Adipocyte (in vitro differentiated cells): Measurements from ENCODE around the gene CDC25A.

ENCODE experiments used
- DNase-seq: peaks from one replicate; pipeline ENCODE4 v3.0.0-alpha.2; 2015; ENCODE audit warnings: low read depth
- H3K27me3 ChIP-seq: replicated peaks from 2 replicates; pipeline ENCODE4 v1.7.0; 2013; ENCODE audit warnings: mild to moderate bottlenecking, low read length, moderate library complexity; ENCODE audit not compliant: control insufficient read depth, insufficient read depth
- H3K36me3 ChIP-seq: 2 replicates; pipeline ENCODE4 v1.7.0; 2013; ENCODE audit warnings: low read length, mild to moderate bottlenecking, moderate library complexity; ENCODE audit not compliant: control insufficient read depth, insufficient read depth, severe bottlenecking
- H3K4me1 ChIP-seq: 2 replicates; pipeline ENCODE4 v1.7.0; 2013; ENCODE audit warnings: mild to moderate bottlenecking, low read length, moderate library complexity; ENCODE audit not compliant: control insufficient read depth, insufficient read depth
- H3K4me3 ChIP-seq: 2 replicates; pipeline ENCODE4 v1.7.0; 2013; ENCODE audit warnings: mild to moderate bottlenecking, low read length, moderate library complexity
- H3K9ac ChIP-seq: 2 replicates; pipeline ENCODE4 v1.7.0; 2013; ENCODE audit warnings: mild to moderate bottlenecking, low read length, moderate library complexity
- H3K9me3 ChIP-seq: 2 replicates; pipeline ENCODE4 v1.7.0; 2013; ENCODE audit warnings: mild to moderate bottlenecking, low read length, moderate library complexity; ENCODE audit not compliant: control insufficient read depth

Gene CDC25A

GRCh38 chr3:48140336-48140757 lies 47.9 kb downstream of the CDC25A start:
- H3K4me3 ChIP-seq = no peak overlapping the region
- H3K4me1 ChIP-seq = no peaks in the 10 kb centered on the region
- peaks cover 9% of the 10 kb centered on the region for H3K27me3 ChIP-seq
- no peak overlapping the region for H3K9ac ChIP-seq
- H3K9me3 ChIP-seq = no peaks in the 10 kb centered on the region
- no peaks in the 10 kb centered on the region for H3K36me3 ChIP-seq
- DNase-seq = no peak

GRCh38 chr3:48137425-48137999 lies 50.7 kb downstream of the CDC25A start:
- H3K27me3 ChIP-seq = peaks cover 7% of the 10 kb centered on the region
- H3K4me1 ChIP-seq = no peaks in the 10 kb centered on the region
- no peak overlapping the region for H3K9ac ChIP-seq
- no peak overlapping the region for H3K4me3 ChIP-seq
- no peaks in the 10 kb centered on the region for H3K36me3 ChIP-seq
- H3K9me3 ChIP-seq = no peaks in the 10 kb centered on the region
- no peak for DNase-seq

DNA sequence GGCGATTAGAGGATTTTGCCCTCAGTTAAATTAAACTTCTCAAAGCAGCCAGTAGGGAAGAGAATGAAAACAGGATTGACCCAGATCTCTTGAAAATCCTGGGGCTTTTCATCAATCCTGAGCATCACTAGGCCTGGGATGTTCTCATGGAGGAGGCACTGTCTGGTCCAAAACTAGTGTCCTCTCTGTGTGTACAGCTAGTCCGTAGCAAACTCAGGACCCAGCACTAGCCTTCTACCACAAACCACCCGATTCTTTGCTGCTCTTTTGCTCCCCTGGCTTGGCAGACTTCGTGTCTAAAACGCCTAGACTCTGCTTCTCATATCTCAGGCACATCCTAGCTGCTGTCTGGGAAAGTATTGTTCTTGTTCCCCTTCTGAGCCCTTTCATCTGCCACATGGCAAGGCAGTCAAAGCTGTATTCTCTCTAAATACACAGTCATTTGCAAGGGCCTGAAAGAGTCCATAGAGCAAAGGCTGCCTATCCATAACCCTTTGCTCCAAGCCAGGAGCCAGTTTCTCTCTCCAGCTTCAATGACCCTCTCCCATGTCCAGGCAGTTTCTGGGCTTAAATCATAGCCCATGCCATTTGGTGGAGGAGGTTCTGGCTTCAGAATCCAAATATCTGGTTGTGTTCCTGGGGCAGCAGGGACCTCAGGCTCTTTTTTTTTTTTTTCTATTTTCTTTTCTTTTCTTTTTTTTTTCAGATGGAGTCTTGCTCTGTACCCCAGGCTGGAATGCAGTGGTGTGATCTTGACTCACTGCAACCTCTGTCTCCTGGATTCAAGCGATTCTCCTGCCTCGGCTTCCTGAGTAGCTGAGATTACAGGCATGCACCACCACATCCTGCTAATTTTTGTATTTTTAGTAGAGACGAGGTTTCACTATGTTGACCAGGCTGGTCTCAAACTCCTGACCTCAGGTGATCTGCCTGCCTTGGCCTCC lies 52.4 kb downstream of the CDC25A start:
- Histone ChIP-seq H3K27me3 (no peaks in the 10 kb centered on the region), H3K36me3 (no peaks in the 10 kb centered on the region), H3K4me1 (peaks cover 5% of the 10 kb centered on the region), H3K9me3 (no peaks in the 10 kb centered on the region), H3K4me3 (no peak overlapping the region), H3K9ac (no peak overlapping the region)
- no peak for DNase-seq

DNA sequence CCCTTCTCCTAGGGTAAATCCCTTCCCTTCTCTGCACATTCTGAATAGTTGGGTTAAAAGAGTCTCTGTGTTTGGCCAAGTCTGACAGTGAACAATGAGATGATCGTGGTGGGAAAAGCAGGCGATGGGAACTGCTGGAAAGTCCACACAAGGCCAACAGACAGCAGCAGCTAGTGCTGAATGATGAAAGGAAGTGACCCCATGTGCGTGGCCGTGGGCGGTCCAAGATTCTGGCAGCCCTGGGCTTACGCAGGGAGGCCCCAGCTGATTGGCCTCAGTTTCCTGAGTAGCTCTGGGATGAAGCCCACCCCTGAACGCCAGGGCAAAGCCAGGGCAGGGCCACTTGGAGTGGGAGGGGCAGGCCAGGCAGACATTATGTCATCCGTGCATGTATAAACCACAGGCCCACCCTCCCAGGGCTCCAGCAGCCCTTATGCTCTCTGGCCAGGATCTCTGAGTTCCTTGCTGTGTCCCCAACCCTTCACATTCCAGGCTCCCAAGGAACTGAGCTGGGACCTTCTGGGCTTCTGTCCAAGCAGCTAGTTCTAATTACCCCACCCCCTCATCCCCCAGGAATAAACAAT lies 57.8 kb downstream of the CDC25A start:
- no peaks in the 10 kb centered on the region for H3K27me3 ChIP-seq
- H3K36me3 ChIP-seq = no peaks in the 10 kb centered on the region
- peak overlapping the region; percentile 55 for H3K4me3 ChIP-seq
- H3K4me1 ChIP-seq = peaks cover 24% of the 10 kb centered on the region
- no peaks in the 10 kb centered on the region for H3K9me3 ChIP-seq
- H3K9ac ChIP-seq = peak overlapping the region; percentile 27
- peak; percentile 78 for DNase-seq

- Histone ChIP-seq H3K4me3 (peak overlapping the region; percentile 55), H3K9ac (peak overlapping the region; percentile 27), H3K9me3 (no peaks in the 10 kb centered on the region), H3K4me1 (peaks cover 29% of the 10 kb centered on the region), H3K27me3 (no peaks in the 10 kb centered on the region), H3K36me3 (no peaks in the 10 kb centered on the region)
- peak; percentile 30 for DNase-seq
Observed at GRCh38 chr3:48129921-48130320, 58.3 kb downstream of the CDC25A start.

- no peaks in the 10 kb centered on the region for H3K36me3 ChIP-seq
Observed at GRCh38 chr3:48128774-48129173, 59.4 kb downstream of the CDC25A start.

GRCh38 chr3:48125886-48126622 lies 62.2 kb downstream of the CDC25A start:
- H3K9me3 ChIP-seq = no peaks in the 10 kb centered on the region
- DNase-seq = no peak
- H3K36me3 ChIP-seq = no peaks in the 10 kb centered on the region
- peaks cover 38% of the 10 kb centered on the region for H3K4me1 ChIP-seq
- no peak overlapping the region for H3K4me3 ChIP-seq
- H3K27me3 ChIP-seq = no peaks in the 10 kb centered on the region
- H3K9ac ChIP-seq = no peak overlapping the region

More at GRCh38 chr3:48128774-48129173, 59.4 kb downstream of the CDC25A start:
- H3K27me3 ChIP-seq = no peaks in the 10 kb centered on the region
- DNase-seq = no peak
- no peak overlapping the region for H3K9ac ChIP-seq
- H3K4me3 ChIP-seq = no peak overlapping the region
- H3K4me1 ChIP-seq = peaks cover 37% of the 10 kb centered on the region
- H3K9me3 ChIP-seq = no peaks in the 10 kb centered on the region

DNA sequence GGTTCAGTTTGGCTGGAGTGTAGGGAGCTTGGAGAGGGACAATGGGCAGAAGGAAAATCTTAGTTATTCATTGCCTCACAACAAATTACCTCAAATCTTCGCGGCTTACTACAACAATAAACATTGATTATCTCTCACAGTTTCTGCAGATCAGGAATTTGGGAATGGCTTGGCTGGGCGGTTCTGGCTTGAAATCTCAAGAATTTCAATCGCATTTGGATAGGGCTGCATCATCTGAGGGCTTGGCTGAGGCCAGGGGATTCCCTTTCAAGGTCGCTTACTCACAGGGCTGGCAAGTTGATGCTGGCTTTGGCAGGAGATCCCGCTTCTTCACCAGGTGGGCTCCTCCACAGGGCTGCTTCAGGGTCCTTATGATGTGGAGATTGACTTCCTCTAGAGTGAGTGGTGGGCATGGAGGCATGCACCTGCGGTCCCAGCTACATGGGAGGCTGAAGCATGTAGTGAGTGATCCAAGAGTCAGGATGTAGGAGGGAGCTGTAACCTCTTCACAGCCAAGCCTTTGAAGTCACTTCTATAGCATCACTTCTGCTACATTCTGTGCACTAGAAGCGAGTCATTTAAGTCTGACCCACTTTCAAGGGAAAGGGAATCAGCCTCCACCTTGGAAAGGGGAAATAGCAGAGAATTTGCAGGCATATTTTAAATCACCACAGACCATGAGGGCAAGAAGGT lies 63.1 kb downstream of the CDC25A start:
- H3K9me3 ChIP-seq = no peaks in the 10 kb centered on the region
- H3K4me1 ChIP-seq = peaks cover 29% of the 10 kb centered on the region
- DNase-seq = peak; percentile 86
- no peak overlapping the region for H3K9ac ChIP-seq
- no peaks in the 10 kb centered on the region for H3K36me3 ChIP-seq
- no peaks in the 10 kb centered on the region for H3K27me3 ChIP-seq
- H3K4me3 ChIP-seq = no peak overlapping the region

GRCh38 chr3:48123346-48123745 lies 64.9 kb downstream of the CDC25A start:
- H3K4me3 ChIP-seq = no peak overlapping the region
- H3K4me1 ChIP-seq = peaks cover 32% of the 10 kb centered on the region
- no peaks in the 10 kb centered on the region for H3K27me3 ChIP-seq
- H3K9ac ChIP-seq = no peak overlapping the region
- H3K36me3 ChIP-seq = no peaks in the 10 kb centered on the region
- DNase-seq = no peak
- H3K9me3 ChIP-seq = no peaks in the 10 kb centered on the region

GRCh38 chr3:48122504-48122903 lies 65.7 kb downstream of the CDC25A start:
- no peak overlapping the region for H3K9ac ChIP-seq
- no peak for DNase-seq
- H3K36me3 ChIP-seq = no peaks in the 10 kb centered on the region
- no peaks in the 10 kb centered on the region for H3K9me3 ChIP-seq
- H3K27me3 ChIP-seq = no peaks in the 10 kb centered on the region
- H3K4me1 ChIP-seq = peaks cover 32% of the 10 kb centered on the region
- no peak overlapping the region for H3K4me3 ChIP-seq
